GM13976 (cell line): ENCODE results near the gene APIP.
"Not testable (repeated sequence)": the region's sequence is repeated elsewhere in the genome, so short reads cannot be mapped to it uniquely, and the experiment has no call there.

Experiments
- DNase-seq: peaks from one replicate; pipeline ENCODE4 v3.0.0; 2012; ENCODE audit warnings: low spot score
- in situ Hi-C: fragments of 300-500 bp; cut with MboI; formaldehyde crosslinking; loops from one replicate; pipeline ENCODE4 v1.12.0; 2022; ENCODE audit warnings: low sequenced_read_pairs, mixed read lengths, inconsistent platforms; ENCODE audit not compliant: unreplicated experiment
- TF ChIP-seq, protein P1 (sequence below): IDR thresholded peaks from 2 replicates; pipeline ENCODE4 v1.5.1; 2012; ENCODE audit warnings: borderline replicate concordance, mild to moderate bottlenecking; ENCODE audit not compliant: insufficient read depth; ENCODE audit errors: extremely low read depth, missing control alignments, control extremely low read depth

APIP gene

GRCh38 chr11:34905666-34906065, 10.5 kb downstream of the APIP start:
- no peak for DNase-seq
- in situ Hi-C loops: no loop called here
- TF ChIP-seq, protein P1, sequence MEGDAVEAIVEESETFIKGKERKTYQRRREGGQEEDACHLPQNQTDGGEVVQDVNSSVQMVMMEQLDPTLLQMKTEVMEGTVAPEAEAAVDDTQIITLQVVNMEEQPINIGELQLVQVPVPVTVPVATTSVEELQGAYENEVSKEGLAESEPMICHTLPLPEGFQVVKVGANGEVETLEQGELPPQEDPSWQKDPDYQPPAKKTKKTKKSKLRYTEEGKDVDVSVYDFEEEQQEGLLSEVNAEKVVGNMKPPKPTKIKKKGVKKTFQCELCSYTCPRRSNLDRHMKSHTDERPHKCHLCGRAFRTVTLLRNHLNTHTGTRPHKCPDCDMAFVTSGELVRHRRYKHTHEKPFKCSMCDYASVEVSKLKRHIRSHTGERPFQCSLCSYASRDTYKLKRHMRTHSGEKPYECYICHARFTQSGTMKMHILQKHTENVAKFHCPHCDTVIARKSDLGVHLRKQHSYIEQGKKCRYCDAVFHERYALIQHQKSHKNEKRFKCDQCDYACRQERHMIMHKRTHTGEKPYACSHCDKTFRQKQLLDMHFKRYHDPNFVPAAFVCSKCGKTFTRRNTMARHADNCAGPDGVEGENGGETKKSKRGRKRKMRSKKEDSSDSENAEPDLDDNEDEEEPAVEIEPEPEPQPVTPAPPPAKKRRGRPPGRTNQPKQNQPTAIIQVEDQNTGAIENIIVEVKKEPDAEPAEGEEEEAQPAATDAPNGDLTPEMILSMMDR: no peak

- no peak for DNase-seq
- in situ Hi-C loops: no loop called here
- TF ChIP-seq, protein P1: no peak
These were observed 11.7 kb downstream of the APIP start for GRCh38 chr11:34904421-34904955.

- TF ChIP-seq, protein P1: no peak
- no peak for DNase-seq
- in situ Hi-C loops: no loop called here
These were observed 16.6 kb downstream of the APIP start for GRCh38 chr11:34899633-34900016.

- no peak for DNase-seq
- in situ Hi-C loops: no loop called here
- TF ChIP-seq, protein P1: no peak
These were observed 17.7 kb downstream of the APIP start for GRCh38 chr11:34898474-34898873.

- in situ Hi-C loops: no loop called here
- no peak for DNase-seq
- TF ChIP-seq, protein P1: no peak
These were observed 18.9 kb downstream of the APIP start for GRCh38 chr11:34897171-34897870.

- in situ Hi-C loops, DNase-seq: not testable (repeated sequence)
These were observed 20.0 kb downstream of the APIP start for GRCh38 chr11:34896191-34896590.

DNA sequence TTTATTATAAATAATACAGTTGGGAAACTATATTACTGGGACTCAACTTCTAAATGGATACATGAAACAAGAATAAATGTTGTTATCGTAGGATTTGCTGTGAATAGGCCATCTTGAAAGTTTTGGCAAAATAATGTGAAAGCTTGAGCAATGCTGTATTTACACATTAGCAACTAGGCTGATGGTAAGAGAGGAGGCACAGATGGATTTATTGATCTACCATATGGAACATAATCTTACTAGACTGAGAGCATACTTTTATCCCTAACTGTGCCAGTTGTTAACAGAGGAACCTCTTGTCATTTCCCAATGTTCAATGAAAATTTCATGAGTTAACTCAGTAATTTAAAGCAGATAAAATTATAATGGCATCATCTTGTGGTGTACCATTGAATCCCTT, 22.8 kb downstream of the APIP start:
- TF ChIP-seq, protein P1: no peak
- in situ Hi-C loops: no loop called here
- DNase-seq: no peak
